Right forelimb (tissue), 1 donor: Measurements from ENCODE around the gene LRATD1.

Experiments used
- DNase-seq: peaks from one replicate; pipeline ENCODE4 v3.0.0-alpha.2; 2018

The LRATD1 gene

DNA sequence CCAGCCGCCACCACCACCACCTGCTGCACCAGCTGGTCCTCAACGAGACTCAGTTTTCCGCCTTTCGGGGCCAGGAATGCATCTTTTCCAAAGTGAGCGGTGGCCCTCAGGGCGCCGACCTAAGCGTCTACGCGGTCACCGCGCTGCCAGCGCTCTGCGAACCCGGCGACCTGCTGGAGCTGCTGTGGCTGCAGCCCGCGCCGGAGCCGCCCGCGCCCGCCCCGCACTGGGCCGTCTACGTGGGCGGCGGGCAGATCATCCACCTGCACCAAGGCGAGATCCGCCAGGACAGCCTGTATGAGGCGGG lies 1.6 kb downstream of the LRATD1 start:
- no peak for DNase-seq

DNA sequence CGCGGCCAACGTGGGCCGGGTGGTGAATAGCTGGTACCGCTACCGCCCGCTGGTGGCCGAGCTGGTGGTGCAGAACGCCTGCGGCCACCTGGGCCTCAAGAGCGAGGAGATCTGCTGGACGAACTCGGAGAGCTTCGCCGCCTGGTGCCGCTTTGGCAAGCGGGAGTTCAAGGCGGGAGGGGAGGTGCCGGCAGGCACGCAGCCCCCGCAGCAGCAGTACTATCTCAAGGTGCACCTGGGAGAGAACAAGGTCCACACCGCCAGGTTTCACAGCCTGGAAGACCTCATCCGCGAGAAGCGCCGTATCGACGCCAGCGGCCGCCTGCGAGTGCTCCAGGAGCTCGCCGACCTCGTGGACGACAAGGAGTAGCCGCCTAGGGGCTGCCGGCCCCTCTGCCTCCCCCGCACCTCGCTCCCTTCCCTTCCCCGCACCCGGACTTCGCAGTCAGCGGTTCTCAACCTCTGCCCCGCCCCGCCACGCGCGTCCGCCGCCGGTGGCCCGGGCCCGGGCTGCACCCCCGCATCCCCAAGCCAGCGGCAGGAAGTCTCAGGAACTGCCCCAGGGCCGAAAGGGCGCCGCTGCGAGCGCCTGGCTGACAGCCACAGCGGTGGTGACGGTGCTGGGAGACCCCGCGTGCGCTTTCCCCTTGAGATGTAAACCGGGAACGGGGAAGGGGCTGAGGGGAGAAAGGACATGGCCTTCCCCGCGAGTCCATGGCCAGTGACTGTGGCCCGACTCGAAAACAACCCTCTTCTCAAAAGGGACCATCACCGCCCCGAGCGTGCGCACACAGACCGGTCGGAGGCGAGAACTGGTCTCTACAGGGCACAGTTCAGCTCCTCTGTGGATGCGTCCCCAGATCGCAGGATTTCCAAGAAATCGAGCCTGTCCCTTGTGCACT lies 2.2 kb downstream of the LRATD1 start:
- peak; percentile 86 for DNase-seq

DNA sequence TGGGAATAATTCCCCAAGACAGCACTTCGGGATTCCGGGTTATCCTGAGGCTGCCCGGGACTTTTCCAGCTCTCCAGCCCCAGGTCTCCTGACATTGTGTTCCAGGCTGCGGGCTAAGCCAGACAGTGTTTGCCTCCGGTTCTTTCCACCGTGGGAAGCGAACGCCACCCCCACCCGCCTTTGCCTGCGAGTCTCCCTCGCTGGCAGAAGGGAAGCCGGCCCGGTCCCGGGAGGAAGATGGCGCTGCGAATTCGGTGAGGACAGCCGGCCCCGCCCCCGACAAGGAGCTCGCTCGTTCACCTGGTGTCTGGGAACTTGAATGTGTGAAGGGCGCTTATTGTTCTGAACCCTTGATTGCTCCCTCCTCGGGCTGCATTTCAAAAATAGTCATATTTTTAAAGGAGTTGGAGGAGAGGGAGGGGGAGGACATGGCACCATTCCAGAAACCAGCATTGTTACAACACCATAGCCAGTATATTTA lies 2.9 kb downstream of the LRATD1 start:
- DNase-seq: peak; percentile 81

DNA sequence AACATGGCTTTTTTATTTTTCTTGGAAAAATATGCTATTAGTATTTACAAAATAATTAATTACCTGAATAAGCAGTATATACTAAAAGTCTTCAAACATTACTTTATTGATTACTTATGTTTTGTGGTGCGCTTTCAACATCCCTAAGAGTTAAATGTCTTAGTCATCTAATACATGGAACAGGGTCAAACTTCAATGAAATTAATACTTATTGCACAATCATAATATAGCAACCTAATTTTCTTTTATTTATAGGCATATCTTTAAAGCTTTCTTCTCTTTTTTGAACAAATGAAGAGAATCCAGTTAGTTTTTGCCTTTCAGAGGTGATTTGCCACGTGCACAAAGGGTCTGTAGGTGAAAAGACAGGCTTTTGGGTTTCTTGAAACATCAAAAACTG lies 6.0 kb downstream of the LRATD1 start:
- no peak for DNase-seq

- DNase-seq: no peak
Observed at GRCh38 chr2:14641116-14641515, 8.6 kb downstream of the LRATD1 start.

- no peak for DNase-seq
Observed at GRCh38 chr2:14642499-14642898, 10.0 kb downstream of the LRATD1 start.

DNA sequence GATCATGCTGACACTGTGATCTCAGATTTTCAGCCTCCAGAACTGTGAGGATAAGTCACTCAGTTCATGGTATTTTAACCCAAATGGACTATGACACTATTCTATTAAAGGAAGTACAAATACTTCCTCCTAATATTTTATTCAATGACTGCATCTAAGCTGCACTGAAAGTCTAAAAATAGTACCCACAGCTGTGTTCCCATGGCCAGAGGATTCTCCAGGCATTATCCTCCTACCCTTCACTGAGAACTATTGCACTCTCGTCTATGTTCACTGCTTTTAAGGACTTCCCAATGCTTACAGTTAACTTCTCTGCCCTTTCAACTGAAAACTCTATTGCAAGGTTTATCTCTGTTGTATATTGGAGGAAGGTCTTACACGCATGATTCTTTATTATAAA lies 15.2 kb downstream of the LRATD1 start:
- DNase-seq: no peak

GRCh38 chr2:14650066-14650465 lies 17.5 kb downstream of the LRATD1 start:
- DNase-seq: no peak

- no peak for DNase-seq
Observed at GRCh38 chr2:14654835-14655282, 22.3 kb downstream of the LRATD1 start.

GRCh38 chr2:14656146-14656545 lies 23.6 kb downstream of the LRATD1 start:
- DNase-seq: no peak

DNA sequence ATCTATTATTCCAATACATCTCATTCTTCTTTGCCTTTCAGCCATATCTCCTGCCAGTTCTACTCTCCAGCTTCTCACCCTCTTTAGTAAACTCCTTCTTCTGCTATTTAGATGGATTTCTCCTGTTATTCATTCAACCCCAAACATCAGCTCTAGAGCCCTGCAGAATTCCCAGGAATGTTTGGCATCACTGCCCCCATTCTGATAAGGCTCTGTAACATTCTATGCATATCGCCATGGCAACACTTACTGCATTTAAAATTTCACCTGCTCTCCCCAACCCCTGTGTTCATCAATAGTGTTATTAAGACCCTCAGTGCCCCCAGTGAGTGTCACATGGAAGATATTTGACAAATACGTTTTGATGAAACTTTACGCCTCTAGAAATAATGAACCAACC lies 28.6 kb downstream of the LRATD1 start:
- no peak for DNase-seq

- DNase-seq: no peak
Observed at GRCh38 chr2:14673351-14673875, 40.9 kb downstream of the LRATD1 start.

GRCh38 chr2:14675489-14675888 lies 43.0 kb downstream of the LRATD1 start:
- DNase-seq: no peak

GRCh38 chr2:14676371-14676770 lies 43.9 kb downstream of the LRATD1 start:
- DNase-seq: no peak

DNA sequence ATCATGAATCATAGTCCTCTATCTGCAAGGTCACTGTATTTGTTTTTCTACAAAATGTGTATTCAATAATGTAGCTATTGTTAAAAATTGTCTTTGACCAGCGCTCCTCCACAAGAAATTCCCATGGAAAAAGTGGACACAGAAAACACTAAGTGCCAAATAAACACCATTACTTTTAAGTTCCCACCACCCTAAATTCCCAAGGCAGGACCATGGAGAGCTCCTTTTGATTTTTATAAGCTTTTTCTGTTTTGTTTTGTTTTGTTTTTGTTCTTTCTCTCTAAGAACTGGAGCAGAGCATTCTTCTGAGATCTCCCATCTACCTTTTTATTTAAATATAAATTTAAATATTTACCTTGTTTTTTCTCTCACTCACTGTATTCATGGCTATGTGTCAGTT lies 44.5 kb downstream of the LRATD1 start:
- DNase-seq: no peak

DNA sequence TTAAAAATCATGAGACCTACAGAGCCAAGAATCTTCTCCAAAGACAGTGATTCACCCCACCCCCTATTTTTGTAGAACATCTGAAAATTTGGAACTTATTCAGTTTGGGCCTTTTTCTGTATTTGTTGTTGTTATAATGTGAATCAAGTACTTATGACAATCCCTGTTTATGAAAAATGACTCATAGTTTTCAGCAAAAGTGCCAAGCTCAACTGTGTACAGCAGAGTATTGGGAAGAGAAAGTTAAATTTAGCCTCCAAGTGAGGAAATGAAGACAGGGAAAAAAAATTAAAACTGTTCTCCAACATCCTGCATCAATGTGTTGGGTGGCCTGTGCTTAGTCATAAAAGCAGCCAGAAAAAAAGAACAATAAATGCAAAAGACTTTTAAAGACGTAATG lies 46.2 kb downstream of the LRATD1 start:
- DNase-seq: no peak

- DNase-seq: no peak
Observed at GRCh38 chr2:14681608-14682007, 49.1 kb downstream of the LRATD1 start.
